GM19372 (cell line): Measurements from ENCODE around the gene SBNO2.

Source experiments
- ATAC-seq: cut with Tn5 transposase; IDR thresholded peaks from one replicate; pipeline ENCODE4 v1.9.1; 2021; ENCODE audit warnings: mild to moderate bottlenecking, low read depth, moderate library complexity; ENCODE audit not compliant: unreplicated experiment

SBNO2 gene

DNA sequence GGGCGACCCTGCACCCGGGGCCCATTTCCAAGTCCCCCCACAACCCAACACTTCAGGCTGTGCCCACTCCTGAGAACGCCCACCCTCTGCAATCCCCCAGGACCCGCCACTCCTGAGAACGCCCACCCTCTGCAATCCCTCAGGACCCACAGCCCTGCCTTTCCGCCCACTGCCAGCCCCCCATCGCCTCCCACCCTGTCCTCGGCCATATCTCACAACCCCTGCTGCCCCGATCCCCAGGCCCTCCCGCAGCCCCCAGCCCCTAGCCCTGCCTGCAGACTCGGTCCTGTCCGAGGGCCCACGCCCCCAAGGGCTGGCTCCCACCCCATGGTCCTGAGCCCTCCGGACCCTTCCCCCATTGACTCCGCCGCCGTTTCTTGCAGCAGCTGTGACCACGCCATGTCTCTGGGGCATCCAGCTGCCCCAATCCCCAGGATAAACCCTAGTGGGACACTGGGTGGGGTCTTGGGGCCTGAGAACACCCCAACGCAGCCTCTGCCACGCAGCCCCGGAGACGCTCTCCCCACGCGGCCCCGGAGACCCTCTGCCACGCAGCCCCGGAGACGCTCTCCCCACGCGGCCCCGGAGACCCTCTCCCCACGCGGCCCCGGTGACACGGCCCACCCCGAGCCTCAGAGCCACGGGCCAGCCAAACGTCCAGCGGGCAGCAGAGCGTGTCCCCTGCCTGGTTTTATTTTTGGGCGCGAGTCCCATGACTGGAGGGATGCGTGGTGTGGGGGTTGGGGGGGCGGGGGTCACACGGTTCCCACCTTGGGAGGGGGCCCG is 17.0 kb downstream of the SBNO2 start:
- ATAC-seq = no peak

DNA sequence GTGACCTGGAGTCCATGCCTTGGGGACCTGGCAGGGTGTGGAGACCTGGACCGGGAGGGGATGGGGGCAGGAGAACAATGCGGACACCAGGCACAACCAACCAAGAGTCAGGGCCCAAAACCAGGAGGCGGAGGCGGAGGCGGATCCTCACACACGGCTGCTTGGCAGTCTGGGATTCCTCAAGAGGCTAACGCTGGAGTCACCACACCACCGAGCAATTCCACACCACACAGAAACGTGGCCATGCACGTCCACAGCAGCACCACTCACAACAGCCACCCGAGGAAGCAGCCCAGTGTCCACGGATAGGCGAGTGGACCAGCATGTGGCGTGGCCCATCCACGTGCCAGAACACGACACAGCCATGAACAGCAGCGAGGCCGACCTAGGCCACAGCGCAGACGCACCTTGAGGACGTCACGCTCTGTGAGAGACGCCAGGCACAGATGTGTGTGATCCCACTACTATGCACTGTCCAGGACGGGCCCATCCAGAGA is 17.7 kb downstream of the SBNO2 start:
- no peak for ATAC-seq

DNA sequence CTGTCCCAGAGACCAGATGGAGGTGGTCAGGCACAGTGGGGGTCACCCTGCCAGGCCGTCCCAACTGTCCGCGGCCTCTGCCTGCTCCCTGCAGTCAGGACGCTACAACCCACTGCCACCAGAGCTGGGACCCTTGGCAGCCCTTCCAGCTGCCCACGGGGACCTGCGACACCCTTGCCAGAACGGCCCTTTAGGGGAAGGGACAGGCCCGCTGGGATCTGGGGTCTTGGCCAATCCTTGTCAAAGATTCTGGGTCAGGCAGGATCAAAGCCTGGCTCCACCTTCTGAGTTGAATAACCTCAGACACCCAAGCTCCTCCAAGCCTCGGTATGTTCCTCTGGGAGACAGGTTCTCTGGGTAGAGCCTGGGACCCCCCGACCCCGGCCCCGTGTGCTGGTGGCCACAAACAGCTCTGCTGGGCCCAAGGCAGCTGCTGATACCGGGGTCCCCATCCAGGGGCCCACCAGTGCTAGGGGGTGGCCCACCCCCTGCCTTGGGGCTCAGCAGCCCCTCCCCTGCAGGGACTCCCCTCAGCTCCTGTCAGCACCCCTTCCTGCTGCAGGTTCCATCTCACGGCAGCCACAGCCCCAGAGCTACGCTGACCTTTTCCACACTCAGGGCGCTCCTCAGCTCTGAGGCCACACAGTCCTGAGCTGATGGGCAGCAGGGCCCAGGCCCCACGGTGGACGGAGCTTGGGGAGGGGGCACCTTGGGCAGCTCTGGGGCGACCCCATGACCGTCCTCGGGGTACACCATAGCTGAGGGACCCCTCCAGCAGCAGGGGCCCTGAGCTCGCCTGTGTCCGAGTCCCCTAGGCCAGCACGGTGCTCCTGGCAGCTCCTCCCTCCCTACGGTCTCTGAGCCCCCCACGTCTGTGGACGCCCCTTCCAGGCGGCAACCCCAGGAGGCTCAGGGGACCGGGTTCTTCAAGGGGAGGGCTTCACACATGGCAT is 18.4 kb downstream of the SBNO2 start:
- no peak for ATAC-seq

DNA sequence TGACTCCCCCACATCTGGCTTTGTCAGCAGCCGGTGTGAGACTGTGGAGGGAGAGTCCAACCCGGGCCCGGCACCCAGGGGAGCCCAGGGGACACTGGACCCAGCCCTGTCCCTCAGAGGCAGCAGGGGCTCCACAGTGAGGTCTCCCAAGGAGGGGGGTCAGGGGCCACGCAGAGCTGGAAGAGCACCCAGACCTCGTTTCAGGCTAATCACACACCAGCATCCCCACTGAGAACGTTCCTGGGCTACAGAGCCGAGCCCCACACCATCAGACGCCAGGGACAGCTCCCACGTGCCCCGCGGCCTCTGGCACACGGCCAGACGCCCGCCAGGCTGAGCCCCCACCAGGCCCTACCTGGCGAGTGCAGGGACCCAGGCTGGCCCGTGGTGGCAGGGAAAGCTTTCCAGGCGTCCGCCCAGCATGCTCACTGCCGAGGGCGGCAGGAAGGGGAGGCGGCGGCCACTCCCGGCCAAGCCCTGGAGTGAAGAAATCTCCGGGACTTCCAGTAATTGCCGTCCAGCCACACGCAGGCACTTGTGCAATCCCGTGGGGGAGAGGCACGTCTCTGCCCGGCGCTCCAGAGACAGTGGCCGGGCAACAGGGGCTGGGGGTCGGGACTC is 19.2 kb downstream of the SBNO2 start:
- ATAC-seq = no peak

DNA sequence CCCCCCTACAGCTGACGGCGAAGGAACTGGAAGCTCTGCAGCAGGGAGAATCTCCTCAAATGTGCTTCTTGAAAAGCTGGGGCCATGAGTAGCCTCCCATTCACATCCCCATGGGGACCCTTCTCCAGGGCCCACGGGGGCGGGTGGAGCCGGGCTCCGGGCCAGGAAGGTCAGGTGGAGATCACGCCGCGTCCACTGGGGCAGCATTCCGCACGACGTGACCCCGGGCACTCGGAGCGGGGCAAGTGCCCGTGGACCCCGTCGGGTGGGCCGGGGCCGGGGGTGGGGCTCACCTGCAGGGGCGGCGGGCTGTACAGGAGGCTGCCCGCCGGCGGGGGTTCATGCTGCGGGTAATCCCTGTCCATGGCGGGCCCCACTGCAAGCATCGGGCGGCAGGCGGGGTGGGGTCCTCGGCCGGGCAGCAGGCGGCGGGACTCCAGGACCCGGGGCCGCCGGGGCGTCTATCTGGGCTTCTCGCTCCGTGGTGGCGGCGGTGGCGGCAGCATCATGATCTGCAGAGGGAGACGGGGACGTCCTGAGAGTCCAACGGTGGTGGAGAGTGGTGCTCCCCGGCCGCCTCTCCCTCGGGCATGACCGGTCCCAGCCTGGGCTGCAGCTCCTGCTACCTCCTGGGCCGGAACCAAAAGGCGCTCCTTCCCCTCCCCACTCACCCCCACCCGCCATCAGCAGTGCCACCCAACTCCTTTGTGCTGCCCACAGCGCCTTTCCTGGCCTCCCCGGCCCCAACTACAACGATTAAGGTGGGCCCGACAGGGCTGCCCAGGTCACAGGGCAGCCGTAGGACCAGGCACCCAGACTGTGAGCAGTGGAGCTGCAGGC is 20.0 kb downstream of the SBNO2 start:
- ATAC-seq = no peak

DNA sequence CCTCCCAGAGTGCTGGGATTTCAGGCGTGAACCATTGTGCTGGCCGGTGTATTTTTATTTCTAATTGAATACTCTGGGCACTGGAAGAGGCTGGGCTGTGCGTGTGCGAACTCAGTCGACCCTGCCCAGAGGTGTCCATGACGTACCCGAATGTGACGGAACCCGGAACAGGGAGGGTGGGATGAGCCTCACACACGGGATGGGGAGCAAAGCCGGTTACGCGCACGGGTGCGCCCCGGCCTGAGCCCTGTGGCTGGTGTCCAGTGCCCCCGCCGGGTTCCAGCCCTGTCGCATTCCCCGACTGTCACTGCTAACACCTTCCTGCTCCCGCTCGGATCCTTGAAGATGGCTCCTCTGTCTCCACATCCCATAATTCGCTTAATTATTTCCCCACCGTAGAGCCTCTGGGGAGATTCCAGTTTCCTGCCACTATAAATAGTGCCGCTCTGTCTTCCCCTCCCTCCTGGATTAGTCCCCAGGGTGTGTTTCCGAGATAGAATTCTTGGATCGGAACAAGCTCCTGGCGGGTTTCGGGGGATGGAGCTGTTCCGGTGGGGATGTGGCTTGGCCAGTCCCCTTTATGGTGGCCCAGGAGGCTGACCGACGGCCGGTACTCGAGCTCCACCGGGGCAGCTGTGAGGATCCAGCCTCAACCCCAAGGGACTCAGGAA is 22.0 kb downstream of the SBNO2 start:
- ATAC-seq = no peak

DNA sequence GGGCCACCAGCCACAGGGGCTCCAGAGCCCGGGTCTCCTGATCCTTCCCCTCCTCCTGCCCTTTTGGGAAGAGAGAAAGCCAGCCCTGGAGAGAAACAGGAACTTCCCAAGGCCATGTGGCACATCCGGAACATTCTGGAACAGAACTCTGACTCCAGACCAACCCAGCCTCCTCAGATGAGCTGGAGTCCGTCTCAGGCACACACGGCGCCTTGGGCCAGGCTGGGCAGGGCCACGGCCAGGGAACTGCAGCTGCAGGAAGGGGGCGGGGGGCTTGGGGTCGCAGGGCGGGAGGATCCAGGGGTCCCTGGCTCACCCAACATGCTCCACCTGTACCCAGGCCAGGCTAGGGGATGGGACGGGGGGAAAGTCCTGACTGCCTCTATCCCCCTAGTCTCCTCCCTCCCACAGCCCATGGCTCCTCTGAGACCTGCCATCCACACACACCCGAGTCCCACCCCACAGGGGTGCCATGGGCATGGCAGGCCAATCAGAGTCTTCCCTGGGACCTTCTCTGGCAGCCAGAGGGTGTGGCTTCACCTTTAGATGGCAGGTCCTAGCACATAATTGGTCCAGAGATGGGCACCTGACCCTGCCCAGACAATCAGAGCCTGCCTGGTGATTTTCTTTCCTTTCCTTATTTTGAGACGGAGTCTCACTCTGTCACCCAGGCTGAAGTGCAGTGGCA is 22.9 kb downstream of the SBNO2 start:
- no peak for ATAC-seq

DNA sequence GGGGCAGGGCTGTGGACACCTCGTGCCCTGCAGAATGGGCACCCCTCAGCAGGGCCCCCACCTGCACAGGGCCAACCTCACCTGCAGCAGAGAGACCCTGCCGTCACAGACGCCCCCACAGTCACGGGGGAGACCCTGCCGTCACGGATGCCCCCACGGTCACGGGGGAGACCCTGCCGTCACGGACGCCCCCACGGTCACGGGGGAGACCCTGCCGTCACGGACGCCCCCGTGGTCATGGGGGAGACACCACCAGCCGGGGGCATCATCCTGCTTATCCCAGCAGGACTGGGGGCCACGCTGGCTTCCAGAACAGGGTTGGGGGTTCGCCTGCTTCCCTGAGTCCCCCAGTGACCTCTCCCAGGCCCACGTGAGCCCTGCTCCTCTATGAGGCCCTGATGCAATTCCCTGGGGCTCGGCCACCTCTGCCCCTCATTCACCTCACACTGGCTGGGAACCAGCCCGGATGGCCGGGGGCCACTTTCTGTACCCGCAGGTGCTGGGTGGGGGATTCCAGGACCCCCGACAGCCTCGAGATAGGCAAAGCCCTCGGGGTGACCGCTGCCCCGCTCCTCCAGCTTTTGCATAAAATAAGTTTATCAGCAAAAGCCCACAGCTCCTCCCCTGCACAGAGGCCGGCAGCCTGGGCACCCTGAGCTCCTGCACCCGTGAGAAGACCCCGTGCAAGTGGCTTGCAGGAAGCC is 23.6 kb downstream of the SBNO2 start:
- no peak for ATAC-seq

DNA sequence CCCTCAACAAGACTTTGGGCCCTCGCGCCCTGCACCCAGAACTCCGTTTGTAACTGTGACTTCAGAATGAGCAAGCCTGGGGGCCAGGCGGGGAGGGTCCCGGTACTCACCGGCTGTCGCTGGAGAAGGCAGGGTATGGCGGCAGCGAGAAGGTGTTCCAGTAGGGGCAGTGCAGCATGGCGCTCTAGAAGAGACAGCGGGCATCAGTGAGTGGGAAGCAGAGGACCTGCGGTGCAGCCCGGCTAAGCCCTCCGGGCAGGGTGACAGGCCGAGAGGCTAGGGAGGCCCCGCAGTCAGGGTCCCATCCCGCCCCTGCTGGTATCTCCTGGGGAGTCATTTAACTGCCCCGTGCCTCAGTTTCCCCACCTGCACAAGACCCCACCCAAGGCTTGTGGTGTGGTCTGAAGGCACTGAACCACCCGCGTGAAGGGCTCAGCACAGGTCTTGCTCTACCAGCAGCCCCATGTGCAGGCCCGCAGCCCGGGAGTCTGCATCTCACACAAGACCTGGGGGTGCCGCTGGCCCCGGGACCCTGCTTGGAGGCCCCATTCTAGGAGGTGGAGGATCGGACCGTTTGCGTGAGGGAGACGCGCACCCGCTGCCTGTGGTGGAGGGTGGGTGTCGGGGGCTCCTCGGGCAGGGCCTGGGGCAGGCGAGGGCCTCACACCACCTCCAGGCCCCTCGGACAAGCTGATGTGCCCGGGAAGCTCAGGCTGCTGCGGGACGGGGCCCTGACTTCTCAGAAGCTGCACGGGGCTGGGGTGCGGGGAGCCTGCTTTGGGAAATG is 24.6 kb downstream of the SBNO2 start:
- ATAC-seq = no peak

DNA sequence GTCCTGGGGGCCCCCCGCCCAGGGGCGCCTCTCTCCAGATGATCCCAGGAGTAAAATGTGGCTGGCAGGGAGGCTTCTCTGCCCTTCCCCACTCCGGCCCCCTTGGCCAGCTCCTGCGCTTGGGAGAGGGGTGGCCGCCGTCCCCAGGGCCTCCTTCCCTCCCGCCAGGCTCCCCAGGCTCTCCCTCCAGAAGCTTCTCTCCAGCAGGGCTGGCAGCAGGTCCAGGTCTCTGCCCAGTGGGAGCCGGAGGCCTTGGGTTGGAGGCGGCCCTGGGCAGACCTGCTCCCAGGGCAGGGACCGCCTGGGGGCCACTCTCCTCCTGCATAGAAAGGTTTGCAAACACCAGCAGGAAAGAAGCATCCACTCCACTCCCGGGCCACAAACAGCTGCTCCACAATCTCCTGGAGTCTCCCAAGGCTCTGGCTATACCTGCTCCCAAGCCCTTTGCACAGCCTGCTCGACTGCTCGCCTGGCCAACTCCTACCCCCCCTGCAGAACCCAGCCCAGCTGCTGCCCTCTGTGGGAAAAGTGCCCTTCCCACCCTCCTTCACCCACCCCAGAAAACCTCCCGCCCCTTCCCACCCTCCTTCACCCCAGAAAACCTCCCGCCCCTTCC is 26.0 kb downstream of the SBNO2 start:
- no peak for ATAC-seq

DNA sequence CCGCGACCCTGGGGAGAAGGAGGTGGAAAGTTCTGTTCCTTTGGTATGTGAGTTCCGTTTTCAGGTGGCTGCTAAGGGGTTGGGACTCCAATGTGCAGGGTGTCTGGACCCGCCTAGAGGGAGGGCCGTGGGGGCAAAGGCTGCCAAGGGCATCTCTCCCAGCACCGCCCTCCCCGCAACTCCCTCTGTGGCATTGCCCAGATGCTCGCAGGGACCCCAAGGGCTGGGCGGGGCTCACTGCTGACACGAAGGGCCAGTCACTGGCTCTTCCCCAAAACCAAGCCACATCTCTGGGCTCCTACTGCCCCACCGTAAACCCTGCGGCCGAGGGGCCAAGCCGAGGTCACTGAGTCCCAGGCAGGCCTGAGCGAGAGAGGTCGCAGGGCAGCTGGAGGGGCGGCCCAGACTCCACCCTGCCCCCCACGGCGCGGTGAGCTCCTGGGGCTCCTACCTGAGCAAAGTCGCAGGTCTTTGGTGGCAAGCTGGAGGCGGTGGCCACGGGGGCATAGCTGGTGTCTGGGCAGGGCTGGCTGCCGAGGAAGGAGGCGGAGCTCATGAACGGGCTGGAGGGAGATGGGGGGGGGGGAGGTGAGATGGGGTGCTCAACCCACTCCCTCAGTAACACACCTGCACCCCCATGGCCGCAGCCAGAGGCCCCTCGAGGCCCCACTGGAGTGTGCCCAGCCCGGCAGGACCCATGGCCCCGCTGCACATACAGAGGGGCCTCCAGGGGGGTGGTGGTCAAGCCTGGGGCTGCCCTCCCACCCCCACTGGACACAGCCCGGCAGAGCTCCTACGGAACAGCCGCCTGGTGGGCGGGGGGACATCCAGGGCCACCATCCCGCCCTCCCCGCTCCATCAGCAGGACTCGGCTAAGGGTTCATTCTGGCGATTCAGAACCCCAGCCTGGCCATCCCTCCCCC is 26.9 kb downstream of the SBNO2 start:
- no peak for ATAC-seq

DNA sequence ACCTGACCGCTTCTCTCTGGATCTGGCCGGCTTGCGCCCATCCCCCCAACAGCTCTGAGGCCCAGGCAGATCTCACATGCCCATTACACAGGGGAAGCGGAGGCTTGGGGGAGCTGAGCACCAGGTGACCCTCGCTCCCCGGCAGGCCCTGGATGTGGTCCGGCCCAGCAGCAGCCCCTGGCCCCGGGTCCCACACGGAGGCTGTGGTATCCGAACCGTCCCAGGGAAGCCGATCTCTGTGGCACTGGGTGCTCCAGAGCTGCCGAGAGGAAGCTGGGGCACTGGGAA is 27.7 kb downstream of the SBNO2 start:
- no peak for ATAC-seq

DNA sequence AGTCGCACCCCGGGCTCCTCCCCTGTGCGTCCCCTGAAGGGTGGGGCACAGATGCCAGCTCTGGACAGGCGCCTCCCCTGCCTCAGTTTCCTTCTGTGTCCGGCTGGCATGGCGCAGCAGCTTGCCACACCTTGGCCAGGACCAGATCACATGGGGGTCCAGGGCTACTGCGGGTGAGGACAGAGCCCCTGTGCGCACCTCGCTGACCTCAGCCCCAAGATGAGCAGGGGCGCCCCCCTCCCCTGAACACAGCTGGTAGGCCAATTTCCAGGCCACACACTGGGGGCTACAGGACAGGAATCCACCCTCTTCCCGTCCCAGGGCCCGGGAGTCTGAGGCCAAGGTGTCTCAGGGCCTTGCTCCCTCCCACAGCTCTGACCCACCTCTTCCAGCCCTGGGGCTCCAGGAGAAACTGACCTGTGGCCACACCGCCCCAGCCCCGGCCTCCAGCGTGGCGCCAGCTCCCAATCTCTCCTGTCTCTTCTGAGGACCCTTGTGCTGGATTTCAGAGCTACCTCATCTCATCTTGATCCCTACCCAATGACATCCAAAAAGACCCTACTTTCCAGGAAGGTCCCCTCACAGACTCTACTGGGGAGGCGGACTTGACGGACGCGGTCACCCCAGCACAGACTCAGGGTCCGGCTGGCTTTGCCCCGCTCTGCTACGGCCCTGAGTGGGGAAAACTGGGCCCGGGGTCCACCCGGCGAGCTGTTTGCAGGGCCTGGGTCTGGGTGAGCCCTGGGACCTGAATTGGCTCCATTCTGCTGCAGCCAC is 28.2 kb downstream of the SBNO2 start:
- no peak for ATAC-seq

DNA sequence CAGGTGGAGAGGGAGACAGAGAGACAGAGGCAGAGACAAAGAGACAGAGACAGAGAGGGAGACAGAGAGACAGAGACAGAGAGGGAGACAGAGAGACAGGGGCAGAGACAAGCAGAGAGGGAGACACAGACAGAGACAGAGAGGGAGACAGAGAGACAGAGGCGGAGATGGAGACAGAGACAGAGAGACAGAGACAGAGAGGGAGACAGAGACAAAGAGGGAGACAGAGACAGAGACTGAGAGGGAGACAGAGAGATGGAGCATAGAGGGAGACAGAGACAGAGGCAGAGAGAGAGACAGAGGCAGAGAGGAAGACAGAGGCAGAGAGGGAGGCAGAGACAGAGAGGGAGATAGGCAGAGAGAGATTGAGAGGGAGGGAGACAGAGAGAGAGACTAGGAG is 29.3 kb downstream of the SBNO2 start:
- ATAC-seq = no peak

DNA sequence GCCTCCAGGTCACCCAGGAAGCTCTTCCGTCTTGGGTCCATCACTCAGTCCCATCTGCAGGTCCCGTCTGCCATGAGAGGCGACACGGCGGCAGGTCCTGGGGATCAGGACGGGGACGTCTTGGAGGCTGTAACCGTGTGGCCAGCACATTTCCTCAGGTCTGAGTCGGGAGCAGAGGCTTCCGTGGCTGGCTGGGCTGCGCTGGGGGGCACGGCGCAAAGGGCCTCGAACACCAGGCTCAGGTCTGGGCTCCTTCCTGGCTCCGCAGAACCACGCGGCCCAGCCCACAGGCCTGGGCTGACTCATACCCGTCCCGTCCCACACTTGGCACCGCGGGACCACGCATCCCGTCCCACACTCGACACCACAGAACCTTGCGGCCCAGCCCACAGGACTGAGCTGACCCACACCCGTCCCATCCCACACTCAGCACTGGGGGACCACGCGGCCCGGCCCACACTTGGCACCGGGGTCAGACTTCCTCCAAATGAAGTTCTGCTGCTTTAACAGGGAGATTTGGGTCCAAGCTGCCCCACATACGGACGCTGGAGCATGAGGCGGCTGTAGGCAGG is 30.2 kb downstream of the SBNO2 start:
- ATAC-seq = no peak
